OCI-LY1 (cell line): Measurements from ENCODE around the gene BZW2.

Source experiments
- EZH2 ChIP-seq: fragments of 200-600 bp; sonication (generic), shearing (Covaris generic); IDR thresholded peaks from 2 replicates; pipeline ENCODE4 v1.8.0; 2017; ENCODE audit warnings: borderline replicate concordance, mixed run types, mild to moderate bottlenecking, antibody characterized with exemption, low read length, moderate library complexity, mixed read lengths
- TF ChIP-seq, protein P1 (sequence below): fragments of 200-600 bp; sonication (generic), shearing (Covaris generic); IDR thresholded peaks from 2 replicates; pipeline ENCODE4 v1.5.1; 2017; ENCODE audit warnings: mild to moderate bottlenecking, antibody characterized with exemption, low read length, moderate library complexity, mixed read lengths

DNA sequence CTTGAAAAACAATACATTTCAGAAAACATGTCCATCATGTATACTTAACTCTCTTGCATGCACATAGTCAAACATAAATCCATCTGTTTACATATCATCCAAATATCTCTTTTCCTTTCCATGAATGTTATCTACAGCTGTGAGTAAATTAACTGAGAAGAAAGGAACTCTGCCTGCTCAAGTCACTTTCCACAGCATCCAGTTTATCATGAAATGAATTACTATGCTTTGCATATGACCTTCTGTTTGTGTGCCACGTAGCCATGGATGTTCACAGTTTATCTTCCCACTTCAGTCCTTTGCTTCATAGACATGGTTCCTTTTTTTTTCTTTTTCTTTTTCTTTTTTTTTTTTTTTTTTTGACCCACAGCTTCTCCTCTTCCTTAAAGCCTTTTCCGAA, 39.6 kb downstream of the BZW2 start:
- TF ChIP-seq, protein P1, sequence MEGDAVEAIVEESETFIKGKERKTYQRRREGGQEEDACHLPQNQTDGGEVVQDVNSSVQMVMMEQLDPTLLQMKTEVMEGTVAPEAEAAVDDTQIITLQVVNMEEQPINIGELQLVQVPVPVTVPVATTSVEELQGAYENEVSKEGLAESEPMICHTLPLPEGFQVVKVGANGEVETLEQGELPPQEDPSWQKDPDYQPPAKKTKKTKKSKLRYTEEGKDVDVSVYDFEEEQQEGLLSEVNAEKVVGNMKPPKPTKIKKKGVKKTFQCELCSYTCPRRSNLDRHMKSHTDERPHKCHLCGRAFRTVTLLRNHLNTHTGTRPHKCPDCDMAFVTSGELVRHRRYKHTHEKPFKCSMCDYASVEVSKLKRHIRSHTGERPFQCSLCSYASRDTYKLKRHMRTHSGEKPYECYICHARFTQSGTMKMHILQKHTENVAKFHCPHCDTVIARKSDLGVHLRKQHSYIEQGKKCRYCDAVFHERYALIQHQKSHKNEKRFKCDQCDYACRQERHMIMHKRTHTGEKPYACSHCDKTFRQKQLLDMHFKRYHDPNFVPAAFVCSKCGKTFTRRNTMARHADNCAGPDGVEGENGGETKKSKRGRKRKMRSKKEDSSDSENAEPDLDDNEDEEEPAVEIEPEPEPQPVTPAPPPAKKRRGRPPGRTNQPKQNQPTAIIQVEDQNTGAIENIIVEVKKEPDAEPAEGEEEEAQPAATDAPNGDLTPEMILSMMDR = no peak
- TF ChIP-seq EZH2 = no peak
